DMS79 (cell line): ENCODE results near the gene WDFY2.

Source experiments
- DNase-seq: peaks from one replicate; lab custom pipeline; 2025; lab: John Stamatoyannopoulos, UW

The WDFY2 gene

GRCh38 chr13:51771418-51772104, 187.3 kb downstream of the WDFY2 start:
- DNase-seq = no peak

- DNase-seq = no peak
Measured at GRCh38 chr13:51772105-51772455, 187.8 kb downstream of the WDFY2 start.

GRCh38 chr13:51772781-51773180, 188.5 kb downstream of the WDFY2 start:
- DNase-seq = no peak

- no peak for DNase-seq
Measured at GRCh38 chr13:51773515-51773914, 189.3 kb downstream of the WDFY2 start.

- DNase-seq = no peak
Measured at GRCh38 chr13:51776179-51776578, 191.9 kb downstream of the WDFY2 start.

- DNase-seq = no peak
Measured at GRCh38 chr13:51777921-51778320, 193.7 kb downstream of the WDFY2 start.

- DNase-seq = peak; percentile 32
Measured at GRCh38 chr13:51778392-51778791, 194.1 kb downstream of the WDFY2 start.

GRCh38 chr13:51780099-51780498, 195.8 kb downstream of the WDFY2 start:
- DNase-seq = no peak

- DNase-seq = no peak
Measured at GRCh38 chr13:51781246-51782022, 197.2 kb downstream of the WDFY2 start.

- DNase-seq = no peak
Measured at GRCh38 chr13:51782026-51782710, 197.9 kb downstream of the WDFY2 start.

GRCh38 chr13:51783428-51784094, 199.3 kb downstream of the WDFY2 start:
- no peak for DNase-seq

GRCh38 chr13:51784097-51784496, 199.8 kb downstream of the WDFY2 start:
- no peak for DNase-seq

GRCh38 chr13:51785712-51786424, 201.6 kb downstream of the WDFY2 start:
- peak; percentile 92 for DNase-seq

- no peak for DNase-seq
Measured at GRCh38 chr13:51786425-51787265, 202.4 kb downstream of the WDFY2 start.

- DNase-seq = no peak
Measured at GRCh38 chr13:51793570-51794271, 209.5 kb downstream of the WDFY2 start.

- DNase-seq = no peak
Measured at GRCh38 chr13:51794964-51795363, 210.7 kb downstream of the WDFY2 start.

- no peak for DNase-seq
Measured at GRCh38 chr13:51795419-51795818, 211.2 kb downstream of the WDFY2 start.

GRCh38 chr13:51796546-51796945, 212.3 kb downstream of the WDFY2 start:
- DNase-seq = no peak

GRCh38 chr13:51797664-51798488, 213.6 kb downstream of the WDFY2 start:
- DNase-seq = peak; percentile 76
